OCI-LY3 (cell line): Measurements from ENCODE around the gene SPRYD4.
"Not testable (repeated sequence)": the region's sequence is repeated elsewhere in the genome, so short reads cannot be mapped to it uniquely, and the experiment has no call there.

Experiments used
- H2AFZ ChIP-seq: fragments of 200-600, 300-600 bp; shearing (Covaris generic); 2 replicates; pipeline ENCODE4 v1.6.0; 2014; ENCODE audit warnings: antibody characterized with exemption, low read depth, low read length
- H3K27ac ChIP-seq: fragments of 200-600, 300-600 bp; sonication (generic); 2 replicates; pipeline ENCODE4 v1.5.1; 2014; ENCODE audit warnings: mild to moderate bottlenecking, low read length, moderate library complexity, mixed read lengths
- H3K27me3 ChIP-seq: fragments of 200-600, 300-600 bp; sonication (generic); 2 replicates; pipeline ENCODE4 v1.6.1; 2014; ENCODE audit warnings: low read depth, low read length, mixed read lengths
- H3K36me3 ChIP-seq: fragments of 200-600, 300-600 bp; sonication (generic); replicated peaks from 2 replicates; pipeline ENCODE3; 2014; ENCODE audit warnings: low read depth, low read length, mixed read lengths
- H3K4me1 ChIP-seq: fragments of 300-600, 200-600 bp; sonication (generic); 2 replicates; pipeline ENCODE4 v1.6.1; 2014; ENCODE audit warnings: low read length, mixed read lengths
- H3K4me2 ChIP-seq: fragments of 200-600, 300-600 bp; sonication (generic); 2 replicates; pipeline ENCODE4 v1.6.1; 2014; ENCODE audit warnings: low read length, mixed read lengths
- H3K4me3 ChIP-seq: fragments of 300-600, 200-600 bp; sonication (generic); 2 replicates; pipeline ENCODE4 v1.5.1; 2014; ENCODE audit warnings: antibody characterized with exemption, mild to moderate bottlenecking, low read length, moderate library complexity
- H3K79me2 ChIP-seq: fragments of 300-600, 200-600 bp; shearing (Covaris generic); 2 replicates; pipeline ENCODE4 v1.6.1; 2014; ENCODE audit warnings: mild to moderate bottlenecking, low read length, mixed read lengths
- H3K9ac ChIP-seq: fragments of 300-600, 200-600 bp; shearing (Covaris generic); 2 replicates; pipeline ENCODE4 v1.6.0; 2014; ENCODE audit warnings: mild to moderate bottlenecking, low read length, moderate library complexity
- H3K9me3 ChIP-seq: fragments of 200-600, 300-600 bp; shearing (Covaris generic); 2 replicates; pipeline ENCODE4 v1.6.1; 2014; ENCODE audit warnings: low read length, mixed read lengths; ENCODE audit not compliant: insufficient read depth
- H4K20me1 ChIP-seq: fragments of 200-600, 300-600 bp; sonication (generic); 2 replicates; pipeline ENCODE4 v1.6.1; 2016; ENCODE audit warnings: low read length, mixed read lengths; ENCODE audit not compliant: insufficient read depth
- EZH2phosphoT487 ChIP-seq: fragments of 200-600 bp; shearing (Covaris generic); IDR thresholded peaks from 2 replicates; pipeline ENCODE4 v1.6.1; 2018; ENCODE audit warnings: antibody characterized with exemption, mixed run types, low read depth
- TF ChIP-seq, protein P1 (sequence below): fragments of 200-600, 300-600 bp; sonication (generic); IDR thresholded peaks from 2 replicates; pipeline ENCODE4 v1.5.1; 2014; ENCODE audit warnings: antibody characterized with exemption, low read length, low read depth

SPRYD4 gene

DNA sequence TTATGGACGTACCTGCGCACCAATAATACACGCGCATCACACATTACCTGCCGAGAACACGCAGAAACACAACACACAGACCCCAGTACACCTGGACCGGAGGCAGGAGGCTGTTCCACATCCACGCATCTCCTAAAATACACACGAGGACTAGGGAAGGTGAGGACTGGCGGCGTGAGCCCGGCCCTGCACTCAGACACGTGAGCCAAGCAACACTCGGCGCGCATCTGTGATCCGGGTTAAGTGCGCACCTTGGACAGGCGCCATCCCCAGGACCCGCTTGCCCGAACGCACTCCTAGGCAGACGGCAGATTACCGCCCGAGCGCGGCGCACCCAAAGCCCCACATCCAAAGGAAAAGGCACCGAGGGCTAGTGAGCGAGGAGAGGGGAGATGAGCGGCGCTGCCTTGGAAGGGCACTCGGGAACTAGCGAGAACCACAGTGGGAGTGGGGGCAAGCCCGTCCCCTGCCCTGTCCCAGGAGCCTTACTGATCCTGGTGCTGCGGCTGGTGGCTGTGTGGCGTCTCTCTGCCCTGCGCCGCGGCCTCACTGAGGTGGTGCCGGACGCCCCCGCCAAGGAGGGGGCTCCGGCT, 19.2 kb downstream of the SPRYD4 start:
- no peaks in the 10 kb centered on the region for H3K79me2 ChIP-seq
- no peaks in the 10 kb centered on the region for H3K36me3 ChIP-seq
- TF ChIP-seq, protein P1, sequence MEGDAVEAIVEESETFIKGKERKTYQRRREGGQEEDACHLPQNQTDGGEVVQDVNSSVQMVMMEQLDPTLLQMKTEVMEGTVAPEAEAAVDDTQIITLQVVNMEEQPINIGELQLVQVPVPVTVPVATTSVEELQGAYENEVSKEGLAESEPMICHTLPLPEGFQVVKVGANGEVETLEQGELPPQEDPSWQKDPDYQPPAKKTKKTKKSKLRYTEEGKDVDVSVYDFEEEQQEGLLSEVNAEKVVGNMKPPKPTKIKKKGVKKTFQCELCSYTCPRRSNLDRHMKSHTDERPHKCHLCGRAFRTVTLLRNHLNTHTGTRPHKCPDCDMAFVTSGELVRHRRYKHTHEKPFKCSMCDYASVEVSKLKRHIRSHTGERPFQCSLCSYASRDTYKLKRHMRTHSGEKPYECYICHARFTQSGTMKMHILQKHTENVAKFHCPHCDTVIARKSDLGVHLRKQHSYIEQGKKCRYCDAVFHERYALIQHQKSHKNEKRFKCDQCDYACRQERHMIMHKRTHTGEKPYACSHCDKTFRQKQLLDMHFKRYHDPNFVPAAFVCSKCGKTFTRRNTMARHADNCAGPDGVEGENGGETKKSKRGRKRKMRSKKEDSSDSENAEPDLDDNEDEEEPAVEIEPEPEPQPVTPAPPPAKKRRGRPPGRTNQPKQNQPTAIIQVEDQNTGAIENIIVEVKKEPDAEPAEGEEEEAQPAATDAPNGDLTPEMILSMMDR, result no peak
- TF ChIP-seq EZH2phosphoT487, result no peak
- no peaks in the 10 kb centered on the region for H3K9me3 ChIP-seq
- H3K9ac ChIP-seq, result no peak overlapping the region
- no peak overlapping the region for H2AFZ ChIP-seq
- no peak overlapping the region for H3K27ac ChIP-seq
- H3K4me2 ChIP-seq, result no peak overlapping the region
- no peaks in the 10 kb centered on the region for H4K20me1 ChIP-seq
- no peaks in the 10 kb centered on the region for H3K4me1 ChIP-seq
- H3K4me3 ChIP-seq, result no peak overlapping the region
- peaks cover 3% of the 10 kb centered on the region; the same call in 1 of the 2 replicates for H3K27me3 ChIP-seq

DNA sequence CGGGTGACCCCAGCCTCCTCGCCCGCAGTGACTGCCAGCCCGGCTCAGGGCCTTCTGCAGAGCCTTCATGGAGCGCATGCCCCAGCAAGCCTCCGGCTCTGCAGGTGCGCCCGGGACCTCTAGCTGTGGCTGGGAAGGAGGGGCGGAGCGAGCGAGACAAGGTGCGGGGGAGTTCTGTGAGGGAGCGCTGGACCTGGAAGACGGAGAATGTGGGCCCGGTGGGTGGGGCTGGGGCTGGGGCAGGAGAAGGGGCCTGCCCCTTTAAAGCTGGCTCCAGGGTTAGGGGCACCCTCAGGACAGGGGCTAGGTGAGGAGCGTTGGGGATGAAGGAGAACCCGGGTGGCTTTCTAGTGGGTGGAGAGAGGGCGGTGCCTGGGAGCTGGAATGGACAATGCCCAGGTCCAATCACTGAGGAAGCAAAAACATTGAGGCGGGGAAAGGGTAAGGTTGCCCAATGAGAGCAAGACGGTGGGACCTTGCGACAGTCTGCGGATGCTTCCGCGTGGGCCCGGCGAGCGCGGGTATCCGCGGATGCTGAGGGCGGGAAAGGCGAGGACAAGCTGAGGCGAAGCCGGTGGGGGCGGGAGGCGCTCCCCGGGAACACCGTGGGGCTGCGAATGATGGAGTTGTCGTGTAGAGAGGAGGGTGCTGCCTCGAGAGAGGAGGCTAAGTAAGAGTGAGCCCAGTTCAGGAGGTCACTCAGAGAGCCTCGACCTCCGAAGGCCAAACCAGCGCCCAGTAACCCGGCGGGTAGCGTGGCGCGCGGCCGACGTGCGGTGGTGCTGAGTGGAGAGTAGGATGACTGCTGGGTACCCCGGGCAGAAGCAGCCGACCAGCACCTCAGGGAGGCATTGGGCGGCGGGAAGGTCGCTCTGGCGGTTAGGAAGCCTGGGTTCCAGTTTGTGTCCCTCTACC, 19.9 kb downstream of the SPRYD4 start, which contains the start of gene GLS2:
TSS of gene GLS2 (minus strand) at position 121 of the 915 bp plus-strand sequence. CDS start at position 78, 43 bp downstream.
- H3K4me1 ChIP-seq, result no peaks in the 10 kb centered on the region
- H3K36me3 ChIP-seq, result no peaks in the 10 kb centered on the region
- peaks cover 3% of the 10 kb centered on the region; the same call in 1 of the 2 replicates for H3K27me3 ChIP-seq
- TF ChIP-seq, protein P1, result no peak
- no peak for TF ChIP-seq EZH2phosphoT487
- H3K4me2 ChIP-seq, result no peak within 1 kb of the TSS
- H4K20me1 ChIP-seq, result no peaks in the 10 kb centered on the region
- no peak within 1 kb of the TSS for H3K4me3 ChIP-seq
- no peaks in the 10 kb centered on the region for H3K9me3 ChIP-seq
- H2AFZ ChIP-seq, result no peak within 1 kb of the TSS
- H3K79me2 ChIP-seq, result no peaks in the 10 kb centered on the region
- no peak within 1 kb of the TSS for H3K27ac ChIP-seq
- no peak within 1 kb of the TSS for H3K9ac ChIP-seq

DNA sequence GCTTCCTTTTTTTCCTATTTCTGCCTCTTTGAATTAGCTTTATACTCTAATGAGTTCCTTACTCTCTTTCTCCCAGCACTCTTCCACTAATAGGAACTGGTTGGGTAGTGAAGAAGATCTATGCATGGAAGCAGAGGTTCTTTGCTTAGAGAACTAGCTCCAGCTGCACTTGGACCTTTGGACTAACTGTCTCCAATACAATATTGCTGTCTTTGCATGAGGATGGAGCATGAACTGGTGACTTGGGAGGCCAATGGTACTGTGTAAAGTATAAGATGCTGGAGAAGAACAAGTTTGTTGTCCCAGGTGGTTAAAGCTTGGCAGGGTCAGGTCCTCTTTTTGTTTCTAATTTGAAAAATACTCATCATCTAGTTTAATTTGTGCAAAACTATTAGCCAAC, 22.0 kb downstream of the SPRYD4 start:
- no peaks in the 10 kb centered on the region for H3K79me2 ChIP-seq
- no peaks in the 10 kb centered on the region for H4K20me1 ChIP-seq
- H3K4me1 ChIP-seq, result no peaks in the 10 kb centered on the region
- H3K27me3 ChIP-seq, result peaks cover 3% of the 10 kb centered on the region; the same call in 1 of the 2 replicates
- no peak overlapping the region for H3K27ac ChIP-seq
- H3K36me3 ChIP-seq, result no peaks in the 10 kb centered on the region
- H3K9ac ChIP-seq, result no peak overlapping the region
- H2AFZ ChIP-seq, result no peak overlapping the region
- no peak overlapping the region for H3K4me3 ChIP-seq
- no peak overlapping the region for H3K4me2 ChIP-seq
- no peaks in the 10 kb centered on the region for H3K9me3 ChIP-seq
- TF ChIP-seq, protein P1, result no peak
- TF ChIP-seq EZH2phosphoT487, result no peak

DNA sequence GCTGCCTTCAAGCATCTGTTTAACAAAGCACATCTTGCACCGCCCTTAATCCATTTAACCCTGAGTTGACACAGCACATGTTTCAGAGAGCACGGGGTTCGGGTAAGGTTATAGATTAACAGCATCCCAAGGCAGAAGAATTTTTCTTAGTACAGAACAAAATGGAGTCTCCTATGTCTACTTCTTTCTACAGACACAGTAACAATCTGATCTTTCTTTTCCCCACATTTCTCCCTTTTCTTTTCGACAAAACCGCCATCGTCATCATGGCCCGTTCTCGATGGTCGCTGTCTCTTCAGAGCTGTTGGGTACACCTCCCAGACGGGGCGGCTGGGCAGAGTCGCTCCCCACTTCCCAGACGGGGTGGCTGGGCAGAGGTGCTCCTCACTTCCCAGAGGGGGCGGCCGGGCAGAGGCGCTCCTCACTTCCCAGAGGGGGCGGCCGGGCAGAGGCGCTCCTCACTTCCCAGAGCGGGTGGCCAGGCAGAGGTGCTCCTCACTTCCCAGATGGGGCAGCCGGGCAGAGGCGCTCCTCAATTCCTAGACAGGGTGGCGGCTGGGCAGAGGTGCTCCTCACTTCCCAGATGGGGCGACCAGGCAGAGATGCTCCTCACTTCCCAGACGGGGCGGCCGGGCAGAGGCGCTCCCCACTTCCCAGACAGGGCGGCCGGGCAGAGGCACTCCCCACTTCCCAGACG, 25.2 kb downstream of the SPRYD4 start:
- H2AFZ ChIP-seq, H3K9me3 ChIP-seq, H3K4me3 ChIP-seq, H3K4me2 ChIP-seq, H3K27me3 ChIP-seq, H3K4me1 ChIP-seq, H3K27ac ChIP-seq, H3K36me3 ChIP-seq, H3K9ac ChIP-seq, H4K20me1 ChIP-seq, H3K79me2 ChIP-seq: not testable (repeated sequence)

DNA sequence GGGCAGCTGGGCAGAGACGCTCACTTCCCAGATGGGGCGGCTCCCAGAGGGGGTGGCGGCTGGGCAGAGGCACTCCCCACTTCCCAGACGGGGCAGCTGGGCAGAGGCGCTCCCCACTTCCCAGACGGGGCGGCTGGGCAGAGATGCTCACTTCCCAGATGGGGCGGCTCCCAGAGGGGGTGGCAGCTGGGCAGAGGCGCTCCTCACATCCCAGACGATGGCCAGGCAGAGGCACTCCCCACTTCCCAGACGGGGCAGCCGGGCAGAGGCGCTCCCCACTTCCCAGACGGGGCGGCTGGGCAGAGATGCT, 25.7 kb downstream of the SPRYD4 start:
- not testable (repeated sequence) for H3K36me3 ChIP-seq, H3K27ac ChIP-seq, H3K79me2 ChIP-seq, H4K20me1 ChIP-seq, H2AFZ ChIP-seq, H3K9me3 ChIP-seq, H3K4me3 ChIP-seq, H3K9ac ChIP-seq, H3K4me2 ChIP-seq, H3K27me3 ChIP-seq, H3K4me1 ChIP-seq

GRCh38 chr12:56494481-56494880, 26.1 kb downstream of the SPRYD4 start:
- H3K27me3 ChIP-seq, H2AFZ ChIP-seq, H3K79me2 ChIP-seq, H3K9ac ChIP-seq, H3K4me3 ChIP-seq, H3K4me1 ChIP-seq, H3K9me3 ChIP-seq, H3K4me2 ChIP-seq, H3K36me3 ChIP-seq, H3K27ac ChIP-seq, H4K20me1 ChIP-seq: not testable (repeated sequence)
